NB4 (cell line): ENCODE data around the gene MIB1.

Experiments
- POLR2A ChIP-seq: IDR thresholded peaks from 2 replicates; pipeline ENCODE4 v1.6.1; 2011; ENCODE audit warnings: mild to moderate bottlenecking; ENCODE audit not compliant: insufficient read length; ENCODE audit errors: extremely low read depth
- TF ChIP-seq, protein P1 (sequence below): IDR thresholded peaks from one replicate; pipeline ENCODE4 v1.5.1; 2012; ENCODE audit warnings: low read depth, low read length

DNA sequence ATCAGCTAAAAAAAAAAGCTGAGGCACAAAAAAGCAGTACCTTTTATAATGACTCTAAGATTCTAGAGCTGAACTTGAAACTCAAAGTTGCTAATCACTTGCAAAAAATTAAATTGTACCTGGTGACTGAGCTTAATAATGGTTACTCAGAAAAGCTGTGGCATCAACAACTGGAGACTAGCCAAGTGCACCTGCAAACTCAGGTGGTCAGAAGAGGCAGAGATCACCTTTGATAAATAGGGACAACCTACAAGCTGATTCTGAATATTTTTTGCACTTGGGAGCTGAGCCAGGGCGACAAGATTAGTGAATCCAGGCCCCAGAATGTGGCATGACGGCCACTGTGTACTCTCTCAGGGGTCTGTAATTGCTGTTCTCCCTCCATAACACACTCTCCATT is 39.0 kb upstream of the MIB1 start:
- TF ChIP-seq, protein P1, sequence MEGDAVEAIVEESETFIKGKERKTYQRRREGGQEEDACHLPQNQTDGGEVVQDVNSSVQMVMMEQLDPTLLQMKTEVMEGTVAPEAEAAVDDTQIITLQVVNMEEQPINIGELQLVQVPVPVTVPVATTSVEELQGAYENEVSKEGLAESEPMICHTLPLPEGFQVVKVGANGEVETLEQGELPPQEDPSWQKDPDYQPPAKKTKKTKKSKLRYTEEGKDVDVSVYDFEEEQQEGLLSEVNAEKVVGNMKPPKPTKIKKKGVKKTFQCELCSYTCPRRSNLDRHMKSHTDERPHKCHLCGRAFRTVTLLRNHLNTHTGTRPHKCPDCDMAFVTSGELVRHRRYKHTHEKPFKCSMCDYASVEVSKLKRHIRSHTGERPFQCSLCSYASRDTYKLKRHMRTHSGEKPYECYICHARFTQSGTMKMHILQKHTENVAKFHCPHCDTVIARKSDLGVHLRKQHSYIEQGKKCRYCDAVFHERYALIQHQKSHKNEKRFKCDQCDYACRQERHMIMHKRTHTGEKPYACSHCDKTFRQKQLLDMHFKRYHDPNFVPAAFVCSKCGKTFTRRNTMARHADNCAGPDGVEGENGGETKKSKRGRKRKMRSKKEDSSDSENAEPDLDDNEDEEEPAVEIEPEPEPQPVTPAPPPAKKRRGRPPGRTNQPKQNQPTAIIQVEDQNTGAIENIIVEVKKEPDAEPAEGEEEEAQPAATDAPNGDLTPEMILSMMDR: no peak
- no peak for TF ChIP-seq POLR2A
